Hematopoietic multipotent progenitor cell treated with erythropoietin and hydrocortisone succinate and interleukin-3 and kit ligand, for 4 days (in vitro differentiated cells): ENCODE measurements around the gene LRR1.
"Not testable (repeated sequence)": the region's sequence is repeated elsewhere in the genome, so short reads cannot be mapped to it uniquely, and the experiment has no call there.

Experiments
- DNase-seq: peaks from one replicate; pipeline ENCODE4 v3.0.0-alpha.2; 2015

Gene LRR1

GRCh38 chr14:49586673-49587460 lies 11.9 kb upstream of the LRR1 start:
- peak; percentile 89 for DNase-seq

- no peak for DNase-seq
Measured at GRCh38 chr14:49589387-49589786, 9.4 kb upstream of the LRR1 start.

- DNase-seq: peak; percentile 62
Measured at GRCh38 chr14:49593016-49593415, 5.7 kb upstream of the LRR1 start.

- DNase-seq: peak; percentile 97
Measured at GRCh38 chr14:49594347-49595091, 4.2 kb upstream of the LRR1 start.

GRCh38 chr14:49598189-49598484 lies 603 bp upstream of the LRR1 start:
- peak; percentile 57 for DNase-seq

- no peak for DNase-seq
Measured at GRCh38 chr14:49607583-49607982, 8.8 kb downstream of the LRR1 start.

GRCh38 chr14:49612251-49612650 lies 13.5 kb downstream of the LRR1 start:
- DNase-seq: no peak

GRCh38 chr14:49612671-49613070 lies 13.9 kb downstream of the LRR1 start:
- no peak for DNase-seq

GRCh38 chr14:49614196-49614595 lies 15.5 kb downstream of the LRR1 start:
- peak; percentile 64 for DNase-seq

- DNase-seq: no peak
Measured at GRCh38 chr14:49615776-49616175, 17.0 kb downstream of the LRR1 start.

- DNase-seq: no peak
Measured at GRCh38 chr14:49617852-49618519, 19.2 kb downstream of the LRR1 start.

- not testable (repeated sequence) for DNase-seq
Measured at GRCh38 chr14:49619273-49619672, 20.5 kb downstream of the LRR1 start.

- DNase-seq: no peak
Measured at GRCh38 chr14:49619730-49620129, 21.0 kb downstream of the LRR1 start.

- DNase-seq: peak; percentile 99
Measured at GRCh38 chr14:49620182-49621113, 21.7 kb downstream of the LRR1 start, which contains the start of the genes MGAT2 and RPL36AL. Gene MGAT2 (plus strand): TSS chr14:49620799. CDS start chr14:49621269, 470 bp downstream. Gene RPL36AL (minus strand): TSS chr14:49620626. CDS start chr14:49619104, 1,522 bp downstream.

- DNase-seq: peak; percentile 91
Measured at GRCh38 chr14:49621114-49621881, 22.6 kb downstream of the LRR1 start.

- no peak for DNase-seq
Measured at GRCh38 chr14:49622022-49622607, 23.4 kb downstream of the LRR1 start.

- DNase-seq: no peak
Measured at GRCh38 chr14:49623387-49623786, 24.6 kb downstream of the LRR1 start.

GRCh38 chr14:49623941-49624839 lies 25.4 kb downstream of the LRR1 start:
- DNase-seq: no peak

GRCh38 chr14:49633640-49634546 lies 35.2 kb downstream of the LRR1 start:
- peak; percentile 98 for DNase-seq
